Ecto neural progenitor cell (in vitro differentiated cells): Measurements from ENCODE around the gene COL20A1.
"Not testable (repeated sequence)": the region's sequence is repeated elsewhere in the genome, so short reads cannot be mapped to it uniquely, and the experiment has no call there.

Experiments used
- DNase-seq: peaks from one replicate; pipeline ENCODE4 v3.0.0-alpha.2; 2018; ENCODE audit warnings: low spot score

COL20A1 gene

GRCh38 chr20:63377256-63377941 lies 84.4 kb downstream of the COL20A1 start:
- DNase-seq, result peak; percentile 86

GRCh38 chr20:63377951-63378381 lies 85.0 kb downstream of the COL20A1 start:
- DNase-seq, result no peak

GRCh38 chr20:63378626-63379025 lies 85.6 kb downstream of the COL20A1 start:
- DNase-seq, result no peak

- DNase-seq, result no peak
Observed at GRCh38 chr20:63379296-63379695, 86.3 kb downstream of the COL20A1 start.

GRCh38 chr20:63379872-63380271 lies 86.9 kb downstream of the COL20A1 start:
- DNase-seq, result not testable (repeated sequence)

- no peak for DNase-seq
Observed at GRCh38 chr20:63380346-63380870, 87.4 kb downstream of the COL20A1 start.

- peak; percentile 88 for DNase-seq
Observed at GRCh38 chr20:63381781-63382431, 88.9 kb downstream of the COL20A1 start.

- DNase-seq, result no peak
Observed at GRCh38 chr20:63382551-63383300, 89.7 kb downstream of the COL20A1 start.

- DNase-seq, result no peak
Observed at GRCh38 chr20:63383556-63383955, 90.6 kb downstream of the COL20A1 start.

GRCh38 chr20:63384336-63384735 lies 91.3 kb downstream of the COL20A1 start:
- DNase-seq, result no peak
